Esophagus squamous epithelium (tissue), 5 donors: Measurements from ENCODE around the gene MPL. TPM values are rescaled to one million over a fixed set of nuclear protein-coding genes. Genes with fewer than 3 reads are reported as not detected.
A peak's percentile ranks its signal among the peaks of the same experiment; 100 is the strongest.

Experiments used
- DNase-seq: peaks from one replicate; lab custom pipeline; 2025; lab: John Stamatoyannopoulos, UW
- H3K27ac ChIP-seq, 4 donors: fragments of 200-600 bp; sonication (generic); one replicate each; pipeline ENCODE4 v1.5.1; 2016 to 2019; ENCODE audit warnings: mild to moderate bottlenecking in 1 of 4
- H3K27me3 ChIP-seq, 4 donors: fragments of 200-600 bp; sonication (generic); 1 replicate in 3 of 4; 2 replicates in 1 of 4; pipeline versions ENCODE4 v1.5.1 to v1.6.0; 2017 to 2021; ENCODE audit warnings: antibody characterized with exemption in 1 of 4
- H3K36me3 ChIP-seq, 3 donors: fragments of 200-600 bp; sonication (generic); one replicate each; pipeline ENCODE4 v1.5.1; 2016 to 2019
- H3K4me1 ChIP-seq, 3 donors: fragments of 200-600 bp; sonication (generic); one replicate each; pipeline ENCODE4 v1.5.1; 2017 to 2019
- H3K4me3 ChIP-seq, 4 donors: fragments of 200-600 bp; sonication (generic); 1 replicate in 3 of 4; 2 replicates in 1 of 4; pipeline ENCODE4 v1.5.1; 2016 to 2019; ENCODE audit warnings: mild to moderate bottlenecking in 2 of 4, moderate library complexity in 1 of 4
- H3K9me3 ChIP-seq, 3 donors: fragments of 200-600 bp; sonication (generic); one replicate each; pipeline ENCODE4 v1.5.1; 2016 to 2019
- CTCF ChIP-seq, 6 experiments: fragments of 450-650 bp in 4 of 6; fragments of 200-600 bp in 2 of 6; sonication (generic) in 2 of 6; IDR thresholded peaks; one replicate each; pipeline ENCODE4 v1.5.1; 2016 to 2019; ENCODE audit warnings: antibody characterized with exemption in 6 of 6, mild to moderate bottlenecking in 4 of 6, moderate library complexity in 4 of 6
- POLR2A ChIP-seq, 4 donors: fragments of 450-650 bp; IDR thresholded peaks; one replicate each; pipeline ENCODE4 v1.6.1; 2017; ENCODE audit warnings: antibody characterized with exemption in 4 of 4, mild to moderate bottlenecking in 4 of 4, moderate library complexity in 3 of 4
- WGBS, 2 donors: methylation state at CpG; one replicate each; pipeline ENCODE4 v1.1.5; 2018; 5-methylcytosine and 5-hydroxymethylcytosine counted together
- intact Hi-C: fragments of 100-400 bp; cut with DNase I; formaldehyde crosslinking; loops from one replicate; pipeline ENCODE4 v1.15.0; 2022
- total RNA-seq, 4 donors: library from RNA; depleted of rRNA; stranded (reverse); fragments of >200 nt; gene quantifications; one replicate each; pipeline ENCODE4 v1.1.0, GENCODE V29; 2016
- donor health status: DM: yes; HTN: yes; CAD: no.

MPL gene
- total RNA-seq, 4 donors from 2014 or later, result not detected

GRCh38 chr1:43358746-43359693 lies 21.4 kb downstream of the MPL start, which contains the start of gene CDC20:
Gene CDC20, plus strand, starts transcription at chr1:43358981. Its CDS starts 235 bp downstream, at chr1:43359216.
- Histone ChIP-seq H3K27me3 (no peaks in the 10 kb centered on the region), H3K4me1 (peaks cover 15 to 43% (median 18%) of the 10 kb centered on the region in 3 donors), H3K36me3 (peaks cover 16 to 38% (median 20%) of the 10 kb centered on the region in 3 donors), H3K4me3 (peak within 1 kb of the TSS; percentile 49 to 83 (median 68)), H3K9me3 (no peaks in the 10 kb centered on the region), H3K27ac (peak within 1 kb of the TSS; percentile 95 to 98 (median 96))
- DNase-seq, result peak; percentile 94
- intact Hi-C loops, result no loop called here
- 0 to 13% methylated on average over 7 to 9 of the region's 59 CpGs for WGBS, 2 donors
- TF ChIP-seq CTCF (IDR thresholded peaks at IDR 0.05) (no peak), POLR2A (IDR thresholded peaks at IDR 0.05) (peak in 2 of 4 donors; percentile 10 to 25)

- H3K4me3 ChIP-seq, result peak overlapping the region; percentile 49 to 83 (median 68)
- no peak for TF ChIP-seq CTCF (IDR thresholded peaks at IDR 0.05)
- no peak for TF ChIP-seq POLR2A (IDR thresholded peaks at IDR 0.05)
- H3K9me3 ChIP-seq, result no peaks in the 10 kb centered on the region
- peaks cover 15 to 46% (median 18%) of the 10 kb centered on the region in 3 donors for H3K4me1 ChIP-seq
- peaks cover 21 to 45% (median 27%) of the 10 kb centered on the region in 3 donors for H3K36me3 ChIP-seq
- 27 to 33% methylated on average over 8 to 11 of the region's 11 CpGs for WGBS, 2 donors
- intact Hi-C loops, result no loop called here
- DNase-seq, result no peak
- peak overlapping the region; percentile 95 to 98 (median 96) for H3K27ac ChIP-seq
- no peaks in the 10 kb centered on the region for H3K27me3 ChIP-seq
These were observed 22.1 kb downstream of the MPL start for GRCh38 chr1:43359696-43360095.

- no peak for DNase-seq
- intact Hi-C loops, result no loop called here
These were observed 23.0 kb downstream of the MPL start for GRCh38 chr1:43360616-43361015.

GRCh38 chr1:43363283-43363934 lies 25.8 kb downstream of the MPL start:
- no peak for TF ChIP-seq POLR2A (IDR thresholded peaks at IDR 0.05)
- TF ChIP-seq CTCF (IDR thresholded peaks at IDR 0.05), result no peak
- Histone ChIP-seq H3K4me1 (peaks cover 26 to 66% (median 32%) of the 10 kb centered on the region in 3 donors), H3K36me3 (peaks cover 30 to 55% (median 33%) of the 10 kb centered on the region in 3 donors)

More at GRCh38 chr1:43360616-43361015, 23.0 kb downstream of the MPL start:
- H3K9me3 ChIP-seq, result no peaks in the 10 kb centered on the region
- WGBS, 2 donors, result 54 to 55% methylated on average over 3 of the region's 4 CpGs
- no peaks in the 10 kb centered on the region for H3K27me3 ChIP-seq
- no peak overlapping the region for H3K4me3 ChIP-seq
- no peak overlapping the region for H3K27ac ChIP-seq
- H3K36me3 ChIP-seq, result peaks cover 30 to 54% (median 33%) of the 10 kb centered on the region in 3 donors
- TF ChIP-seq CTCF (IDR thresholded peaks at IDR 0.05) (no peak), POLR2A (IDR thresholded peaks at IDR 0.05) (no peak)
- H3K4me1 ChIP-seq, result peaks cover 15 to 55% (median 26%) of the 10 kb centered on the region in 3 donors

More at GRCh38 chr1:43363283-43363934, 25.8 kb downstream of the MPL start:
- Histone ChIP-seq H3K27ac (peak overlapping the region in 2 of 4 donors; percentile 13 to 16), H3K9me3 (no peaks in the 10 kb centered on the region), H3K27me3 (no peaks in the 10 kb centered on the region), H3K4me3 (no peak overlapping the region)
- 56 to 69% methylated on average over 5 to 6 of the region's 9 CpGs for WGBS, 2 donors
- intact Hi-C loops, result no loop called here
- DNase-seq, result no peak
